HCT116 (cell line): ENCODE data around the gene HHAT.

Experiments used
- ATF3 ChIP-seq: IDR thresholded peaks from 2 replicates; pipeline ENCODE4 v1.6.1; 2012
- CTCF ChIP-seq, 3 experiments: fragments of 200-600 bp in 1 of 3; sonication (generic) in 1 of 3; IDR thresholded peaks in 2 of 3; conservative IDR thresholded peaks in 1 of 3; 2 replicates each; pipeline ENCODE4 v1.5.1; 2012 to 2017; ENCODE audit warnings: low read depth in 2 of 3, low read length in 2 of 3, antibody characterized with exemption in 1 of 3, borderline replicate concordance in 1 of 3, control low read depth in 1 of 3, mild to moderate bottlenecking in 1 of 3, mixed read lengths in 1 of 3, mixed run types in 1 of 3, moderate library complexity in 1 of 3; ENCODE audit not compliant: insufficient read depth in 1 of 3
- POLR2A ChIP-seq: IDR thresholded peaks from 2 replicates; pipeline ENCODE4 v1.7.0; 2011; ENCODE audit warnings: borderline replicate concordance; ENCODE audit not compliant: insufficient read depth, insufficient read length; ENCODE audit errors: extremely low read depth
- POLR2AphosphoS5 ChIP-seq: IDR thresholded peaks from 2 replicates; pipeline ENCODE4 v1.6.1; 2011; ENCODE audit warnings: mild to moderate bottlenecking, low read depth, low read length, moderate library complexity
- YY1 ChIP-seq: IDR thresholded peaks from 2 replicates; pipeline ENCODE4 v1.6.1; 2011; ENCODE audit warnings: low read length, low read depth, moderate library complexity, mild to moderate bottlenecking; ENCODE audit not compliant: insufficient replicate concordance; ENCODE audit errors: extremely low read depth
- ZBTB33 ChIP-seq: IDR thresholded peaks from 2 replicates; pipeline ENCODE4 v1.6.1; 2011; ENCODE audit warnings: mild to moderate bottlenecking, low read length, moderate library complexity; ENCODE audit not compliant: insufficient replicate concordance; ENCODE audit errors: extremely low read depth

GRCh38 chr1:210687582-210688279 is 359.0 kb downstream of the HHAT start:
- TF ChIP-seq CTCF (IDR thresholded peaks at IDR 0.05 in 2 of 3, conservative IDR thresholded peaks at IDR 0.05 in 1 of 3; ENCODE audit: borderline replicate concordance in 1 of 3, insufficient read depth in 1 of 3, low read depth in 2 of 3, low read length in 2 of 3) (no peak), POLR2AphosphoS5 (no peak), POLR2A (no peak), YY1 (no peak), ZBTB33 (no peak), ATF3 (no peak)
